HG03045 (cell line): Measurements from ENCODE around the gene RAD54L2.
"Not testable (repeated sequence)": the region's sequence is repeated elsewhere in the genome, so short reads cannot be mapped to it uniquely, and the experiment has no call there.

ENCODE experiments used
- ATAC-seq: cut with Tn5 transposase; IDR thresholded peaks from one replicate; pipeline ENCODE4 v1.9.1; 2021; ENCODE audit warnings: mild to moderate bottlenecking, moderate library complexity; ENCODE audit not compliant: unreplicated experiment

The RAD54L2 gene

GRCh38 chr3:51538459-51539290, at the start of gene RAD54L2:
TSS of gene RAD54L2 (plus strand) at chr3:51538719. CDS start at chr3:51590421, 51,702 bp downstream.
- peak; percentile 83 for ATAC-seq

GRCh38 chr3:51498876-51499738, 39.4 kb upstream of the RAD54L2 start:
- peak; percentile 65 for ATAC-seq

- ATAC-seq: no peak
Measured at GRCh38 chr3:51500632-51501131, 37.8 kb upstream of the RAD54L2 start.

- ATAC-seq: no peak
Measured at GRCh38 chr3:51501833-51502561, 36.5 kb upstream of the RAD54L2 start.

- ATAC-seq: no peak
Measured at GRCh38 chr3:51502562-51502910, 36.0 kb upstream of the RAD54L2 start.

- no peak for ATAC-seq
Measured at GRCh38 chr3:51503007-51503406, 35.5 kb upstream of the RAD54L2 start.

GRCh38 chr3:51508255-51508654, 30.3 kb upstream of the RAD54L2 start:
- ATAC-seq: no peak

GRCh38 chr3:51510996-51511395, 27.5 kb upstream of the RAD54L2 start:
- ATAC-seq: no peak

- ATAC-seq: no peak
Measured at GRCh38 chr3:51514210-51514609, 24.3 kb upstream of the RAD54L2 start.

GRCh38 chr3:51519848-51520247, 18.7 kb upstream of the RAD54L2 start:
- no peak for ATAC-seq

GRCh38 chr3:51520906-51521730, 17.4 kb upstream of the RAD54L2 start:
- not testable (repeated sequence) for ATAC-seq

- no peak for ATAC-seq
Measured at GRCh38 chr3:51522273-51522962, 16.1 kb upstream of the RAD54L2 start.

- ATAC-seq: not testable (repeated sequence)
Measured at GRCh38 chr3:51524874-51525273, 13.6 kb upstream of the RAD54L2 start.

- ATAC-seq: no peak
Measured at GRCh38 chr3:51530485-51530884, 8.0 kb upstream of the RAD54L2 start.

GRCh38 chr3:51535146-51536019, 3.1 kb upstream of the RAD54L2 start:
- no peak for ATAC-seq

- not testable (repeated sequence) for ATAC-seq
Measured at GRCh38 chr3:51537631-51538030, 888 bp upstream of the RAD54L2 start.

GRCh38 chr3:51538115-51538458, 432 bp upstream of the RAD54L2 start:
- ATAC-seq: no peak

- ATAC-seq: peak; percentile 9
Measured at GRCh38 chr3:51539291-51539941, 897 bp downstream of the RAD54L2 start.
